GM12872 (cell line): ENCODE results near the gene NOVA2.

Experiments used
- CTCF ChIP-seq: IDR thresholded peaks from 3 replicates; pipeline ENCODE4 v1.5.1; 2011; ENCODE audit warnings: low read depth, mild to moderate bottlenecking, low read length, moderate library complexity; ENCODE audit not compliant: insufficient read depth

NOVA2 gene

DNA sequence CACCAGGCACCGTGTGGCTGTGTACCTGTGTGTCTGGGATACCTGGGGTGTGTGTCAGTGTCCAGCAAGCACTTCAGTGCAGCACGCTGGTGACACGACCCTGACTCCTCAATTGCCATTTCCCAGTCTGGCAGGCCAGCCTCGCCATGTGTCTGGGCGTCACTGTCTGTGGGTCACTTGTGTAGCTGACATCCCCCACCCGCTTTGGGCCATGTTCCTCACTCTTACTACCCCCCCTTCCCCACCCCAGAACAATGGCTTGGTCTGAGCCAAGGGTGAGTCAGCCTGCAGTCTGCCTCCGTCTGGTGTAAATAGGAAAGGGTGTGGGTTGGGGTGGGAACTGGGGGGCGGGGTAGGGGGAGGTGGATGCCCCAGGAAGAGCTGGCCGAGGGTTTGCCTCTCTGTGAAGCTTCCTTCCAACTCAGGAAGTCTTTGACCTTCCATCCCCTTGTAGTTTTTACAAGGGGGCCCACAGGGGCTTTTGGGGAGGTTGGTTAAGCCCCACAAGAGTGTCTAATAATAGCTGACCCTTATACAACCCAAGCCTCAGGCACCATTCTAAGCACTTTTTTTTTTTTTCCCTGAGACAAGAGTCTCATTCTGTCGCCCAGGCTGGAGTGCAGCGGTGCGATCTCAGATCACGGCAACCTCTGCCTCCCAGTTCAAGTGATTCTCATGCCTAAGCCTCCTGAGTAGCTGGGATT is 17.6 kb downstream of the NOVA2 start:
- TF ChIP-seq CTCF: no peak

- no peak for TF ChIP-seq CTCF
Observed at GRCh38 chr19:45954156-45954555, 19.5 kb downstream of the NOVA2 start.

- no peak for TF ChIP-seq CTCF
Observed at GRCh38 chr19:45953676-45954075, 20.0 kb downstream of the NOVA2 start.

DNA sequence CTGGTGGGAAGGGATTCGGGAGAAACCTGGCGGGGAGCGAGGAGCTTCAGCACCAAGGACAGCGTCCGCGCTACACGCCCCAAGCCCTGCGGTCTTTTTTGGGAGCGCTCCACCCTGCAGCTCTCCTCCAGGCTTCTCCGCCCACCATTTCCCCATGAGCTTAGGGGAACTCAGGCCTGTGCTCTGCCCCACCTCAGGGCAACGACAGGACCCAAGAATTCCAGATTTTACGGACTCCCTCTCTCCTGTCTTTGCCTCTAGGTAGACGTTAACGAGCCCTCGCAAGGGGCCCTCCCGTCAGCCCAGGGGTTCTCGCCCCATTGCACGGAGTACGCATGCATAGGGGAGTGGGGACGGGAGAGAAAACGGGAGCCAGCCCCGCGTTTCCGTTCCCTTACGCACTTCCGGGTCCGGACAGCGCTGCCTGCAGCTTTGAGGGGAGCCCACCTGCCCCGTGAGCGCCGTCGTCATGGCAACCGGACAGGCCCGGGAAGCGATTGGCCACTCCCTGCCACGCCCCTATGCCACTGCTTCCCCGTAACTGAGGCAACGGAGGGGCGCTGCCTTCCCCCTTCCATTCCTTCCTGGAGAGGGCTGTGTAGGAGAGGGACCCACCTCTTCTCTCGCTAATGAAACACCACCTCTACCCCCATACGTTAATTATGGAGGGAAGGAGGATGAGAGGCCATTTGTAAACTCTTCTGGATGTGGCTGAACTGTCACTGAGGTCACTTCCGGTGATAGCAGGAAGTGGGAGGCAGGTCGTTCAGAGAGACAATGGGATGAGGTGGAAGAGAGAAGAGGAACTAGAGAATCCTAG is 20.8 kb downstream of the NOVA2 start:
- no peak for TF ChIP-seq CTCF

DNA sequence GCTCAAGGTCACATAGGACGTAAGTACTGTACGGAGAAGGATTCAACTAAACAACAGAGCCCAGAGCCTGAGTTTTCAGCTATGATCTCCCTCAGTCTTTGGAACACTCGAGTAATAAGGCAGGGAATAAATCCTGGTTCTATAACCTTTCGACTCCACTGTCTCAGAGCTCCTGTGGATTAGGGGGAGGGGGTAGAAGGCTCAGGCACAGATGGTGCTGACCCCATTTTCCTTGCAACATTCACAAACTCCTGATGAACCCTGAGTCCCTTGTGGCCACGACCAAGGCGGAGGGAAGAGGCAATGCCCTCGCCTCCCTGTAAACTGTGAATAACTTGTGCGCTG is 21.4 kb downstream of the NOVA2 start:
- no peak for TF ChIP-seq CTCF

GRCh38 chr19:45947926-45948325 is 25.7 kb downstream of the NOVA2 start:
- TF ChIP-seq CTCF: no peak

- no peak for TF ChIP-seq CTCF
Observed at GRCh38 chr19:45940515-45940805, 33.2 kb downstream of the NOVA2 start.
